ENCODE data around the gene MTHFD1L.
A peak's percentile ranks its signal among the peaks of the same experiment; 100 is the strongest.

MTHFD1L gene

DNA sequence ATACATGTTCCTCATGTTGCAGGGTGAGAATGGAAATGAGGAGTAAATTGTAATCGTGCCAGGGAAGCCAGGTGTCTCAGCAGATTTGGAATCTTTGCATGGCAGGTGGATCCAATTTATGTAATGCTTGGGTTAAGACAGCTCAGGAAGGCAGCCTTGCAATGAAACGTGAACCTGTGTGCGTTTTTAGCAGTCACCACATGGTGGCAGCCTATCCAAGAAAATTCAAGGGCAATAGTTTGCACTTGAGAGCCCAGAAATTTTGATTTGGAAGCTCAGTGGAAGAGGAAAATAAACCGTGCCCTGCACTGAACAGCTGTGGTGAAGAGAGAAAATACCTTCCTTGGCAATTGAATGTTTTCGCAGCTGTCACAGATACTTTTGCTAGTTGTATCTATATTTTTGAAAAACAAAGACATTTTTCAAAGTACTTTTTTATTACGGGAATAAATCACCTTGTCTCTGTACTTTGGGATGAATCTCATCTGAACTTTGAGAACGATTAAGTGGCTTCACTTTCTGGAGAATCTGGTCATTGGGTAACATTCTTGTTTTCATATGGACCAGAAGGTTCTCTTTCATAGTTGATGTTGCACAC, 26.5 kb downstream of the MTHFD1L start:
- peak; percentile 67 for DNase-seq
- peaks cover 29% of the 10 kb centered on the region for H3K36me3 ChIP-seq
- H3K4me3 ChIP-seq (ENCODE audit: low read depth, low read length), result no peak overlapping the region
- no peaks in the 10 kb centered on the region for H3K9me3 ChIP-seq (ENCODE audit: severe bottlenecking)
- no peak overlapping the region for H3K27ac ChIP-seq
- TF ChIP-seq CTCF (IDR thresholded peaks at IDR 0.05; ENCODE audit: low read depth, low read length), result peak; percentile 75
- H3K27me3 ChIP-seq (ENCODE audit: insufficient read depth, low read depth, severe bottlenecking), result no peaks in the 10 kb centered on the region

DNA sequence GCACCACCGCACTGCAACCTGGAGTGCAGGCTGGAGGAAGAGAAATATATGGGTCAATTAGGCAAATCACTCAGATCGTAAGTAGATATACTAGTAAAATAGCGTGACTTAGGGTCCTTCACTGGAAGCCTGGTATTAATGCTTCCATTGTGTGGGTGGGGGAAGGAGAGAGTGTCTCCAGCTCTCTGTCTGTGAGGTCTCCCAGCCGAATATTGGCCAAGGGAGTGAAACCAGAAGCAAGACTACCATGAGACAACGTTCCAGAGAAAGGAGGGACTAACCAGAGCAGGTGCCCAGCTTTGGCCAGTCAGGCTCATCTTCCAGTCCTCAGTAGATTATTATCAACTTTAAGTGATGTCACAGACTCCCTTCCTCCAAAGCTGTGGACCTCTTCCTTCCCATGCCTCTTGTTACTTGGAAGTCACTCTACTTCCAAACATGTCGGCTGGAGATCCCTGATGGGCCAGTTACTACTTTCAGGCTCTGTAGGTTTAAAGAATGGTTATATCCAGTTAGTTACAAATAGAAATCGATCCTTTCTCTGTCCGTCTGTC, 28.8 kb downstream of the MTHFD1L start:
- no peaks in the 10 kb centered on the region for H3K9me3 ChIP-seq (ENCODE audit: severe bottlenecking)
- no peak overlapping the region for H3K4me3 ChIP-seq (ENCODE audit: low read depth, low read length)

GRCh38 chr6:150894935-150895552, 29.5 kb downstream of the MTHFD1L start:
- no peak for DNase-seq
- no peak overlapping the region for H3K27ac ChIP-seq
- H3K4me3 ChIP-seq (ENCODE audit: low read depth, low read length), result no peak overlapping the region
- peaks cover 10% of the 10 kb centered on the region; the same call in 1 of the 2 replicates for H3K36me3 ChIP-seq
- H3K27me3 ChIP-seq (ENCODE audit: insufficient read depth, low read depth, severe bottlenecking), result no peaks in the 10 kb centered on the region
- TF ChIP-seq CTCF (IDR thresholded peaks at IDR 0.05; ENCODE audit: low read depth, low read length), result 0 out of 2 replicates have a peak, but pooled peaks have one; percentile 22
- no peaks in the 10 kb centered on the region for H3K9me3 ChIP-seq (ENCODE audit: severe bottlenecking)

More for the DNA sequence above, 28.8 kb downstream of the MTHFD1L start:
- H3K36me3 ChIP-seq, result peaks cover 15% of the 10 kb centered on the region
- TF ChIP-seq CTCF (IDR thresholded peaks at IDR 0.05; ENCODE audit: low read depth, low read length), result no peak
- H3K27ac ChIP-seq, result no peak overlapping the region
- no peak for DNase-seq
- no peaks in the 10 kb centered on the region for H3K27me3 ChIP-seq (ENCODE audit: insufficient read depth, low read depth, severe bottlenecking)

GRCh38 chr6:150895928-150896632, 30.6 kb downstream of the MTHFD1L start:
- TF ChIP-seq CTCF (IDR thresholded peaks at IDR 0.05; ENCODE audit: low read depth, low read length), result no peak
- H3K4me3 ChIP-seq (ENCODE audit: low read depth, low read length), result no peak overlapping the region
- no peak overlapping the region for H3K27ac ChIP-seq
- H3K9me3 ChIP-seq (ENCODE audit: severe bottlenecking), result no peaks in the 10 kb centered on the region
- H3K36me3 ChIP-seq, result peaks cover under 1% of the 10 kb centered on the region; the same call in 1 of the 2 replicates
- DNase-seq, result no peak
- no peaks in the 10 kb centered on the region for H3K27me3 ChIP-seq (ENCODE audit: insufficient read depth, low read depth, severe bottlenecking)

DNA sequence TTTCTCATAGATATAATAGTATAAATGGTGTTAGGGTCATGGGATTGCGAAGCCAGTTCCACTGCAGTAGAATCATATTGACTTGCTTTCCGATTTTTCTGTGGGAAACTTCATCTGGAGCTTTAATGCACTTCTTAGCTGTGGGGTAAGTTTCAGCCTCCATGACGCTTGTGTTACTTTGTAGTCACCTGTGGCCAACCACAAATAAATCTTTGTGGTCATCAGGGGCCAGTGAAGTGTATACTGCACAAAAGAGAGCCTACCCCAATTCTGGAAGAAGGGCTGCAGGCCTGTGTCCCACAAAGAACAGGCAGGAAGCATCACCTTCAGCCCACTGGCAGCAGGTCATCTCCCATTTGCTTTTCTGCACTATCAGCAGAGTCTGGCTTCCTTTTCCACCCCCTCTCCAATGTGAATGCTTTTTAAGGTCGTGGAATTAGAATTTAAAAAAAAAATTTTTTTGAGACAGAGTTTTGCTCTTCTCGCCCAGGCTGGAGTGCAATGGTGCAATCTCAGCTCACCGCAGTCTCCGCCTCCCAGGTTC, 32.0 kb downstream of the MTHFD1L start:
- H3K27me3 ChIP-seq (ENCODE audit: insufficient read depth, low read depth, severe bottlenecking), result no peaks in the 10 kb centered on the region
- no peaks in the 10 kb centered on the region; the same call in 1 of the 2 replicates for H3K36me3 ChIP-seq
- no peak overlapping the region for H3K4me3 ChIP-seq (ENCODE audit: low read depth, low read length)
- no peak overlapping the region for H3K27ac ChIP-seq
- no peak for TF ChIP-seq CTCF (IDR thresholded peaks at IDR 0.05; ENCODE audit: low read depth, low read length)
- no peak for DNase-seq
- no peaks in the 10 kb centered on the region for H3K9me3 ChIP-seq (ENCODE audit: severe bottlenecking)

Data from WERI-Rb-1 (cell line).